Spinal cord (tissue), 10 donors: Measurements from ENCODE around the gene PTPN2. TPM values are rescaled to one million over a fixed set of nuclear protein-coding genes. Genes with fewer than 3 reads are reported as not detected.

Source experiments
- DNase-seq, 6 donors: peaks; one replicate each; pipeline versions ENCODE4 v3.0.0 to v3.0.0-alpha.2; 2013 to 2015; ENCODE audit warnings: low spot score in 6 of 6, low read depth in 4 of 6
- H3K27ac ChIP-seq: one replicate; pipeline ENCODE4 v1.5.1; 2013; ENCODE audit warnings: low read depth, low read length, control low read depth
- H3K27me3 ChIP-seq: one replicate; pipeline ENCODE4 v1.6.1; 2013; ENCODE audit warnings: low read length; ENCODE audit not compliant: control insufficient read depth, insufficient read depth
- H3K36me3 ChIP-seq: one replicate; pipeline ENCODE4 v1.6.1; 2013; ENCODE audit warnings: low read length; ENCODE audit not compliant: control insufficient read depth, insufficient read depth
- H3K4me1 ChIP-seq: one replicate; pipeline ENCODE4 v1.6.1; 2013; ENCODE audit warnings: low read length; ENCODE audit not compliant: control insufficient read depth, insufficient read depth
- H3K4me3 ChIP-seq: one replicate; pipeline ENCODE4 v1.5.1; 2013; ENCODE audit warnings: low read depth, low read length, control low read depth
- H3K9me3 ChIP-seq: one replicate; pipeline ENCODE4 v1.6.1; 2013; ENCODE audit warnings: low read length; ENCODE audit not compliant: control insufficient read depth, insufficient read depth
- WGBS: methylation state at CpG from one replicate; pipeline ENCODE4 v1.1.5; 2013; ENCODE audit warnings: missing lambda C conversion rate; ENCODE audit not compliant: insufficient coverage; 5-methylcytosine and 5-hydroxymethylcytosine counted together
- polyA plus RNA-seq, 2 donors: library from polyadenylated mRNA; unstranded; fragments of 120-200 nt; gene quantifications; one replicate each; pipeline ENCODE4 v1.2.1, GENCODE V29; 2013; ENCODE audit not compliant: insufficient read length in 2 of 2
- total RNA-seq, 2 donors: library from RNA; depleted of rRNA in 1 of 2; stranded (reverse); fragments of 120-200 nt in 1 of 2; fragments of >200 nt in 1 of 2; gene quantifications; one replicate each; pipeline versions ENCODE4 v1.2.3 to v1.2.4, GENCODE V29; 2013 to 2014
- donor health status: healthy.

Gene PTPN2
- total and polyA plus RNA-seq, 4 donors, result 28.4 to 40.9 (median 31.3) TPM

- 83% methylated on average over 4 of the region's 6 CpGs for WGBS
- H3K9me3 ChIP-seq, result no peaks in the 10 kb centered on the region
- H3K4me3 ChIP-seq, result no peak overlapping the region
- H3K27ac ChIP-seq, result no peak overlapping the region
- H3K27me3 ChIP-seq, result no peaks in the 10 kb centered on the region
- DNase-seq, result no peak
- H3K4me1 ChIP-seq, result no peaks in the 10 kb centered on the region
- H3K36me3 ChIP-seq, result no peaks in the 10 kb centered on the region
Measured at GRCh38 chr18:12772111-12772510, 111.9 kb downstream of the PTPN2 start.

GRCh38 chr18:12770469-12771219 is 113.4 kb downstream of the PTPN2 start:
- no peak overlapping the region for H3K4me3 ChIP-seq
- H3K36me3 ChIP-seq, result no peaks in the 10 kb centered on the region
- H3K27me3 ChIP-seq, result no peaks in the 10 kb centered on the region
- H3K27ac ChIP-seq, result no peak overlapping the region
- 94% methylated on average over 12 of the region's 15 CpGs for WGBS
- no peak for DNase-seq
- H3K4me1 ChIP-seq, result no peaks in the 10 kb centered on the region
- H3K9me3 ChIP-seq, result no peaks in the 10 kb centered on the region

GRCh38 chr18:12769644-12770440 is 114.2 kb downstream of the PTPN2 start:
- no peaks in the 10 kb centered on the region for H3K9me3 ChIP-seq
- no peak overlapping the region for H3K4me3 ChIP-seq
- no peaks in the 10 kb centered on the region for H3K27me3 ChIP-seq
- 100% methylated on average over 2 of the region's 4 CpGs for WGBS
- no peaks in the 10 kb centered on the region for H3K36me3 ChIP-seq
- H3K27ac ChIP-seq, result no peak overlapping the region
- no peaks in the 10 kb centered on the region for H3K4me1 ChIP-seq
- no peak for DNase-seq

GRCh38 chr18:12769136-12769535 is 114.9 kb downstream of the PTPN2 start:
- Histone ChIP-seq H3K36me3 (no peaks in the 10 kb centered on the region), H3K9me3 (no peaks in the 10 kb centered on the region), H3K27me3 (no peaks in the 10 kb centered on the region), H3K4me3 (no peak overlapping the region), H3K4me1 (no peaks in the 10 kb centered on the region), H3K27ac (no peak overlapping the region)
- 90% methylated on average over 1 of the region's 3 CpGs for WGBS
- DNase-seq, result no peak

- 100% methylated on average over 3 of the region's 3 CpGs for WGBS
- no peak overlapping the region for H3K4me3 ChIP-seq
- no peak for DNase-seq
- no peaks in the 10 kb centered on the region for H3K9me3 ChIP-seq
- H3K27ac ChIP-seq, result no peak overlapping the region
- no peaks in the 10 kb centered on the region for H3K4me1 ChIP-seq
- no peaks in the 10 kb centered on the region for H3K27me3 ChIP-seq
- H3K36me3 ChIP-seq, result no peaks in the 10 kb centered on the region
Measured at GRCh38 chr18:12768625-12769024, 115.4 kb downstream of the PTPN2 start.

- H3K27me3 ChIP-seq, result no peaks in the 10 kb centered on the region
- no peaks in the 10 kb centered on the region for H3K36me3 ChIP-seq
- H3K4me3 ChIP-seq, result no peak overlapping the region
- no peak overlapping the region for H3K27ac ChIP-seq
- H3K4me1 ChIP-seq, result no peaks in the 10 kb centered on the region
- no peak for DNase-seq
- WGBS, result 96% methylated on average over 6 of the region's 9 CpGs
- no peaks in the 10 kb centered on the region for H3K9me3 ChIP-seq
Measured at GRCh38 chr18:12767580-12768155, 116.4 kb downstream of the PTPN2 start.

- no peak for DNase-seq
- WGBS, result 19% methylated on average over 12 of the region's 13 CpGs
Measured at GRCh38 chr18:12766986-12767433, 117.0 kb downstream of the PTPN2 start.

GRCh38 chr18:12765586-12765985 is 118.5 kb downstream of the PTPN2 start:
- no peak overlapping the region for H3K27ac ChIP-seq
- no peaks in the 10 kb centered on the region for H3K27me3 ChIP-seq
- no peaks in the 10 kb centered on the region for H3K9me3 ChIP-seq
- WGBS, result 85% methylated on average over 9 of the region's 11 CpGs
- no peak overlapping the region for H3K4me3 ChIP-seq
- no peak for DNase-seq
- H3K4me1 ChIP-seq, result no peaks in the 10 kb centered on the region
- H3K36me3 ChIP-seq, result no peaks in the 10 kb centered on the region

More at GRCh38 chr18:12766986-12767433, 117.0 kb downstream of the PTPN2 start:
- H3K36me3 ChIP-seq, result no peaks in the 10 kb centered on the region
- no peaks in the 10 kb centered on the region for H3K4me1 ChIP-seq
- no peak overlapping the region for H3K27ac ChIP-seq
- H3K27me3 ChIP-seq, result no peaks in the 10 kb centered on the region
- no peak overlapping the region for H3K4me3 ChIP-seq
- H3K9me3 ChIP-seq, result no peaks in the 10 kb centered on the region

- no peak overlapping the region for H3K4me3 ChIP-seq
- 65% methylated on average over 7 of the region's 8 CpGs for WGBS
- DNase-seq, result no peak
- H3K36me3 ChIP-seq, result no peaks in the 10 kb centered on the region
- H3K27ac ChIP-seq, result no peak overlapping the region
- H3K4me1 ChIP-seq, result no peaks in the 10 kb centered on the region
- no peaks in the 10 kb centered on the region for H3K27me3 ChIP-seq
- H3K9me3 ChIP-seq, result no peaks in the 10 kb centered on the region
Measured at GRCh38 chr18:12765126-12765525, 118.9 kb downstream of the PTPN2 start.
